Hepatocyte (in vitro differentiated cells): ENCODE measurements around the gene NR2F2.

ENCODE experiments used
- CTCF ChIP-seq: fragments of 200-600 bp; sonication (generic); IDR thresholded peaks from 2 replicates; pipeline ENCODE4 v1.5.1; 2016; ENCODE audit warnings: antibody characterized with exemption, mild to moderate bottlenecking; ENCODE audit not compliant: poor library complexity
- EZH2 ChIP-seq: fragments of 200-600 bp; sonication (generic); IDR thresholded peaks from 2 replicates; pipeline ENCODE4 v1.6.1; 2016; ENCODE audit warnings: antibody characterized with exemption, mild to moderate bottlenecking, borderline replicate concordance
- EZH2phosphoT487 ChIP-seq: fragments of 200-600 bp; sonication (generic); IDR thresholded peaks from one replicate; pipeline ENCODE4 v1.6.1; 2018; ENCODE audit warnings: antibody characterized with exemption, mild to moderate bottlenecking, low read depth, moderate library complexity; ENCODE audit not compliant: unreplicated experiment, severe bottlenecking

- TF ChIP-seq EZH2phosphoT487 = no peak
- TF ChIP-seq CTCF = no peak
- no peak for TF ChIP-seq EZH2
Measured at GRCh38 chr15:96336596-96337364, 6.3 kb downstream of the NR2F2 start.
